CD4-positive, alpha-beta T cell treated with Interleukin-2 at 100 ng/mL for 4 hours (primary cell): Measurements from ENCODE around the gene MIOX.
"Not testable (repeated sequence)": the region's sequence is repeated elsewhere in the genome, so short reads cannot be mapped to it uniquely, and the experiment has no call there.

Source experiments
- DNase-seq: peaks from one replicate; pipeline ENCODE4 v3.0.0-alpha.2; 2020; ENCODE audit warnings: low spot score

MIOX gene

DNA sequence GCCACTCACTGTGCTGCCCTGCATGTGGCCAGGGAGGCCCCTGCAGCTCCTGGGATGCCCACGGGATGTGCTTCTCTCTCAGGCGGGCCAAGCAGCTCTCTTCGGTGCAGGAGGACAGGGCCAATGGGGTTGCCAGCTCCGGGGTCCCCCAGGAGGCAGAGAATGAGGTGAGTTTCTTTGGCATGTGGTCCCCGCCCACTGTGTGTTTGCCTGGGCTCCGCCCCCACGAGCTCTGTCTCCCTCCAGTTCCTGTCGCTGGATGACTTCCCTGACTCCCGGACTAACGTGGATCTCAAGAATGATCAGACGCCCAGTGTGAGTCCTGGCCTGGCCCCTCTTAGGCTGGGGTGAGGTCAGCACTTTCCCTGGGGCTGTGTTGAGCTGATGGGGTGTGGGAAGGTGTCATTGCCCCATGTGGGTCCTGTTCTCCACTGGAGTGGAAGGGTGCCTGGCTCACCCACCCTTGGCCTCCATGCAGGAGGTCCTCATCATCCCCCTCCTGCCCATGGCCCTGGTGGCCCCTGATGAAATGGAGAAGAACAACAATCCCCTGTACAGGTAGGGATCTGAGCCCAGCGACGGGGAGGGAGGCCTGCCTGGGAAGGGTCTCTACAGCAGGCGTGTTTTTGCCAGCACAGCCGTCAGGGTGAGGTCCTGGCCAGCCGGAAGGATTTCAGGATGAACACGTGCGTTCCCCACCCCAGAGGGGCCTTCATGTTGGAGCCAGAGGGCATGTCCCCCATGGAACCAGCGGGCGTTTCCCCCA lies 31.0 kb downstream of the MIOX start:
- DNase-seq: no peak

DNA sequence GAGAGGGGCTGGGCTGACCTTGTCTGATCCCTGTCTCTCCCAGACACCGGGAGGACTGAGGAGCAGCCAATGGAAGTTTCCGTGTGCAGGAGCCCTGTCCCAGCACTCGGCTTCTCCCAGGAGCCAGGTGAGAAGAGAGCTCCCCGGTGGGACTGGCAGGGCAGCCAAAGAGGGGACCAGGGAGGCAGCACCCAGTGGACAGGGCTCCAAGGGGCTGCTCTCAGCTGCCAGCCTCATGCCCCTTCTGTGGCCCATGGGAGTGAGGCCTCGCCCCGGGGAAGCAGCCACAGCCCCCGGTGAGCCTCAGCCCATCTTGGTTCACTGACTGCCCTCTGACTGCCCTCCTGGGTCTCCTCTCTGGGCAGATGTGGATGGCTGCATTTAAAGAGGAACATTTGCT lies 31.9 kb downstream of the MIOX start:
- DNase-seq: no peak

DNA sequence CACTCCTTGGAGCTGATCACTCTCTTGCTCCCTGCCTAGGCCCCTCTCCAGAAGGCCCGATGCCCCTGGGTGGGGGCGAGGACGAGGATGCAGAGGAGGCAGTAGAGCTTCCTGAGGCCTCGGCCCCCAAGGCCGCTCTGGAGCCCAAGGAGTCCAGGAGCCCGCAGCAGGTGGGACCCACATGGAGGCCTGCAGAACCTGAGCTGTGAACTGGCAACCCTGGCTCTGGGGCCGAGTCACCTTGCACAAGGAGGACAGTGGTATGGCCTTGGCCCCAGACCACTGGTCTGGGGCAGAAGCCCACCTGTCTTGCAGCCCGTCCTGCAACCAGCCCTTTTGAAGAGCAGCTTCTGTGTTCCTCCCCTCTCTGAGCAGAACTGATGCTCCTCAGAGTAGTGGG lies 32.5 kb downstream of the MIOX start:
- DNase-seq: no peak

DNA sequence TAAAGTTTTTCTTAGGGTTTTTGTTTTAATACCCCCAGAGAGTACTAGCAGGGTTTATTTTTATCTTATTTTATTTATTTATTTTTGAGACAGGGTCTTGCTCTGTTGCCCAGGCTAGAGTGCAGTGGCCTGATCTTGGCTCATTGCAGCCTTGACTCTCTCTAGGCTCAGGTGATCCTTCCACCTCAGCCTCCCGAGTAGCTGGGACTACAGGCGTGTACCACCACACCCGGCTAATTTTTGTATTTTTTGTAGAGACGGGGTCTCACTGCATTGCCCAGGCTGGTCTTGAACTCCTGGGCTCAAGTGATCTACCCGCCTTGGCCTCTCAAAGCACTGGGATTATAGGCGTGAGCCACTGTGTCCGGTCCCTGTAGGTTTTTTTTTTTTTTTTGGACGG lies 33.5 kb downstream of the MIOX start:
- DNase-seq: not testable (repeated sequence)

DNA sequence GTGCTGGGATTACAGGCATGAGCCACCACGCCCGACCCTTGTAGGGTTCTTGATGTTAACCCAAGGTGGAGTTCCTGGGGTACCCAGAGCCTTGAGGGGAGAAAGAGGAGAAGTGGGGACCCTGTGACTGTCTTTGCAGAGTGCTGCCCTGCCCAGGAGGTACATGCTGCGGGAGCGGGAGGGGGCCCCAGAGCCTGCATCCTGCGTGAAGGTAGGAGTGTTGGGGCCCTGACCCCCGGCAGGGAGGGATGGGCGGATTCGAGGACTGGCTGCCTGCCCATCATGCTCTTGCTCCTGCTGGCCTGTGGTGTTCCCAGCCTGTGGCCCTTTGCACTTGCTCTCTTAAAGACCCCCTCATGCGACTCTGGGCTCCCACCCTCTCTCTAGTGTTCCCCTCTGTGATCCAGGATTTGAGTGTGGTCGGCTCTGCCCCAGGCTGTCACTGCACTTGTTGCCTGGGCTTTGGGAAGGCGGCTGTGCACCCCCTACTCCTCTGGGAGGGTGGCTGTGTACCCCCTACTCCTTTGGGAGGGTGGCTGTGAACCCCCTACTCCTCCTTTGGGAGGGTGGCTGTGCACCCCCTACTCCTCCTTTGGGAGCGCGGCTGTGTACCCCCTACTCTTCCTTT lies 34.3 kb downstream of the MIOX start:
- DNase-seq: no peak

DNA sequence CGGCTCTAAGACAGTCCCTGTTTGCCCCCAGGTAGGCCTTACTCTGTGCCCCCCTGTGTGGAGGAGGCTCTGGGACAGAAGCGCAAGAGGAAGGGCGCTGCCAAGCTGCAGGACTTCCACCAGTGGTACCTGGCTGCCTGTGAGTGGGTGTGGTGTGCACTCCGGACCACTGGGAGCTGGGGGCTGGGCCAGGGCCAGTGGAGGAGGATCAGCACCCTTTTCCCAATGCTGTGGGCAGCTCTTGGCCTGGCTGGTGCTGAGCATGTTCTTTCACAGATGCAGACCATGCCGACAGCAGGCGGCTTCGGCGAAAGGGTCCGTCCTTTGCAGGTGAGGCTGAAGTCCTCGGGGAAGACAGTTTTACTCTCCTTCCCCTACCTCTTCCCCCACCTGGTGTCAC lies 35.1 kb downstream of the MIOX start:
- no peak for DNase-seq

DNA sequence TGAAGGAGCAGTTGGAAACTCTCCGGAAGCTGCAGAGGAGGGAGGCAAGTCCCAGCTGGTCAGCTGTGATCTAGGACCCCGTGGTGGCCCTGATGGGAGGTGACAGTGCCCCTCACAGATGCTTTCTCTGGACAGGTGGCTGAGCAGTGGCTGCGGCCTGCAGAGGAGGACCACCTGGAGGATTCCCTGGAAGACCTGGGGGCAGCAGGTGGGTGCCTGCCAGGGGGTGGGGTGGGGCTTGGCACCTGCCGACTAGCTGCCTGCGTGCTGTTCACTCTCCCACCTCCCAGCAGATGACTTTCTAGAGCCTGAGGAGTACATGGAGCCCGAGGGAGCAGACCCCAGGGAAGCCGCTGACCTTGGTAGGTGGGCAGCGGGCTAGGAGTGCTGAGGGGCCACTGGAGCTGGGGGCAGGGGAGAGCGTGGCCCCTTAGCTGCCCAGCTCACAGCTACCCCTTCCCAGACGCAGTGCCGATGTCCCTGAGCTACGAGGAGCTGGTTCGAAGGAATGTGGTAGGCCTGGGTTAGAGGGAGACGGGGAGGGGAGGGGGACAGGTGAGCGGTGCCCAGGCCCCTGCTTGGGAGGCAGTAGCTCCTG lies 35.6 kb downstream of the MIOX start:
- DNase-seq: no peak

DNA sequence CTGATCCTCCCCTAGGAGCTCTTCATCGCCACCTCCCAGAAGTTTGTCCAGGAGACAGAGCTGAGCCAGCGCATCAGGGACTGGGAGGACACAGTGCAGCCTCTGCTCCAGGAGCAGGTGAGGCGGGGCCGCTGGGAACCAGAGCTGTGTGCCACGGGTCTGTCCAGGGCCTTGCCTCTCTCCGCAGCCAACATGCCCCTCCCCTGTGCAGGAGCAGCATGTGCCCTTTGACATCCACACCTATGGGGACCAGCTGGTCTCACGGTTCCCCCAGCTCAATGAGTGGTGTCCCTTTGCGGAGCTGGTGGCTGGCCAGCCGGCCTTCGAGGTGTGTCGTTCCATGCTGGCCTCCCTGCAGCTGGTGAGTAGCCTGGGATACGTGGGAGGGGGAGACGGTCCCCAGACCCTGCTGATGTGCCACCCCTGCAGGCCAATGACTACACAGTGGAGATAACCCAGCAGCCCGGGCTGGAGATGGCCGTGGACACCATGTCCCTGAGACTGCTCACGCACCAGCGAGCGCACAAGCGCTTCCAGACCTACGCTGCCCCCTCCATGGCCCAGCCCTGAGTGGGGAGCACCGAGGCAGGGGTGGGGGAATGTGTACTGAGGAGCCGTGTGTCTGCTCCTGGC lies 36.3 kb downstream of the MIOX start:
- no peak for DNase-seq

DNA sequence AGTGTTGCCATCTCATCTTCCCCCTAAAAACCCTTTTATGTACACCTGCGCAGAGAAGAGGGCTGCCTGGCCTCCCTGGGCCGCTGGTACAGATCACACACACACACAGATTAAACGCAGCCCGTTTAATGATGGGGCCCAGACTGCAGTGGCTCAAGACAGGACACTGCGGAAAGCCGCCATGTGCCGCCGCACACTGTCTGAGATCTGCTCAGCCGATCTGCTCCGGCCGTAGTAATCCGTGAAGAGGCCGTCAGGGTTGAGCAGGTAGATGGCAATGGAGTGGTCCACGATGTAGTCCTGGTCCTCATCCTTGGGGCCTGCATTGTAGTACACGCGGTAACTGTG lies 36.8 kb downstream of the MIOX start:
- DNase-seq: no peak

DNA sequence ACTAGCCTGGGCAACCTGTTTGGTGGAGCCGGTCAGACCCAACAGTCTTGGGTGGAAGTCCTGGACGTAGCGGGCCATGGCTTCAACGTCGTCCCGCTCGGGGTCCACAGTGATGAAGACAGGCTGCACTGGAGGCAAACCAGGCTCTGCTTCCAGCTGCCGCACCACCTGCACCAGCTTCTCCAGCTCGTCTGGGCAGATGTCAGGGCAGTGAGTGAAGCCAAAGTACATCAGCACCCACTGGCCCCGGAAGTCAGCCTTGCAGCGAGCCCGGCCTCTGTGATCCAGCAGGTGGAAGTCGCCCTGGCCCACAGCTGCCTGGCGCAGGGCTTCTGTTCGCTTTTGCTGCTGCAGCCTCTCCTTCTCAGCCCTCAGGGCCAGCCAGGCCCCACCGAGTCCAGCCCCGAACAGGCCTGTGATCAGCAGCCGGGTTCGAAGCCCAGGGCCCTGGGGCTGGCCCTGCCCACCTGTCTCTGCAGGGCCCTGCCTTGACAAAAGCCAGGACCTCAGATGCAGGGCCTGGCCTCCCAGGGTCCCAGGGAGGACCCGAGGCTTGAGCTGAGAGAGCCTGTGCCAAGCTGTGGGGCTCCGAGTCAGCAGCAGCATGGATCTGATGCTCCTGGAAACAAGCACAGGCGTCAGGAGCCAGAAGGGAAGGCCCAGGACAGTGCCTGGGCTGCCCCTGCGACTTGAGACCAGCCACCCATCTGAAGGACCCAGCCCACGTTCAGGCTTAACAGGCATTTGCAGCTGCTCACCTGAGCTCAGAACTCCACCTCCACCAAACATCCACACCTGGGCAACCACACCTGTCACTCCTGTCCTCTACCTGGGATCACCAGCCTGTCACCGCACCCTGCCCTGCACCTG lies 37.4 kb downstream of the MIOX start:
- no peak for DNase-seq

DNA sequence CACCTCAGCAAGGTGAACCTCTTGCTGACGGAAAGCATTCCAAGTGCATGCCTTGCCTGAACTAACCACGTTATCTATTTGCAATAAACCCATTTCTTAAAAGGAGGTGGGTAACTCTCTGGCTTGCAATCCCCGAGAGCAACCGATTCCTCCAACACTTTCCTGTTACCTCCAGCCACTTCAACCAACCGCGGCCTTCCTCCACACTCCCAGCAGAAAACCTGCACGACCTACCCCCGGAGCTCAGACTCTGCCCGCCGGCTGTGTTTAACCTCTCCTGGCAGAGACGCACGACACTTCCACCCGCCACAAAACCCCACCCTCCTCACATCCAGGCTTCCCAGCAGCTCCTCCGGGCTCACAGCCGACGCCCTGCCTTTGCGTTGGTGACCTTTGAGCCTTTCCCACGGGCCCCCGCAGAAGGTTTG lies 38.0 kb downstream of the MIOX start:
- no peak for DNase-seq

DNA sequence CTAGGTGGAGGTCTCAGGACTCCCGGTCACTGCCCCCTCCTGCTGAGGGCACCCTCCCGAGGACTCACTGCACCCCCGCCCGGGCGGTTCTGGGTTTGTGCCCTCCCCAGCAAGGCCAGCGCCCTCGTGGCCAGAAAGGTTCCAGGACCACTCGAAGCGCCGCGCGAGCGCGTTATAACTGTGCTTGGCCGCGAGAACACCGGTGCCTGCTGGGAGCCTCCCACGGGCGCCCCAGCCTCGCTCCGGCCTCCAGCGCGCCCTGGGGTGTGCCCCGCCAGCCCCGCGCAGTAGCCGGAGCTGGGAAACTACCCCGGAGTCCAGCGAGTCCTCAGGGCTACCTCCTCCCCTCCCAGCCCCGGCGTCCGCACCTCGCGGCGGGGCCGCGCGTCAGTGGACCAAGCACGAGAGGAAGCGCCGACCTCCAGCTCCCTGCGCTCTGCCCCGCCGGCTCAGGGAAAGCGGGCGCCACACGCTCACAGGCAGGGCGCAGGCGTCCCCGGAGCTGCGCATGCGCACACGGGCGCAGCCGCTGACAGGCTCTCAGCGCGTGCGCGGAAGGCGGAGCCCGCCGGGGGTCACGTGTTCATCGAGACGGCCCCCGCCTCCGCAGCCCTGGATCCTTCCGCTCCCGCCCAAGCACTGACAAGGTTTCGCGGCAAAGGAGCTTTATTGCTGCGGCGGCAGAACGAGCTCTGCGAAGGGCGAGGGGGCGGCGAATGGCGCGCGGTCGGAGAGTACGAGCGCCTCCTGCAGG lies 38.6 kb downstream of the MIOX start, which contains the start of gene SCO2:
TSS of gene SCO2 (minus strand) at position 495 of the 754 bp plus-strand sequence. CDS start 1,187 bp downstream, outside the sequence.
- DNase-seq: peak; percentile 98

DNA sequence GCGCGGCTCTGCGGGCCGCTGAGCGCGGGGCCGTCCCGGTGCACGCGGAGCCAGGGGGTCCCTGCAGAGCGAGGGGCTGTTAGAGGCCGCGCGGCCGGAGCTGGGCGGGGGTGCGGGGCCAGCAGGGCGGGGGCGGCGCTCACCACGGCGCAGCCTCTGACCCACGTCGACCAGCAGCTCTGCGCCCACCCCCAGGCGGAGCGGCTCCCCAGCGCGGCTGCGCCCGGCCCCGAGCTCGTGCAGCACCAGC lies 39.1 kb downstream of the MIOX start:
- DNase-seq: no peak

DNA sequence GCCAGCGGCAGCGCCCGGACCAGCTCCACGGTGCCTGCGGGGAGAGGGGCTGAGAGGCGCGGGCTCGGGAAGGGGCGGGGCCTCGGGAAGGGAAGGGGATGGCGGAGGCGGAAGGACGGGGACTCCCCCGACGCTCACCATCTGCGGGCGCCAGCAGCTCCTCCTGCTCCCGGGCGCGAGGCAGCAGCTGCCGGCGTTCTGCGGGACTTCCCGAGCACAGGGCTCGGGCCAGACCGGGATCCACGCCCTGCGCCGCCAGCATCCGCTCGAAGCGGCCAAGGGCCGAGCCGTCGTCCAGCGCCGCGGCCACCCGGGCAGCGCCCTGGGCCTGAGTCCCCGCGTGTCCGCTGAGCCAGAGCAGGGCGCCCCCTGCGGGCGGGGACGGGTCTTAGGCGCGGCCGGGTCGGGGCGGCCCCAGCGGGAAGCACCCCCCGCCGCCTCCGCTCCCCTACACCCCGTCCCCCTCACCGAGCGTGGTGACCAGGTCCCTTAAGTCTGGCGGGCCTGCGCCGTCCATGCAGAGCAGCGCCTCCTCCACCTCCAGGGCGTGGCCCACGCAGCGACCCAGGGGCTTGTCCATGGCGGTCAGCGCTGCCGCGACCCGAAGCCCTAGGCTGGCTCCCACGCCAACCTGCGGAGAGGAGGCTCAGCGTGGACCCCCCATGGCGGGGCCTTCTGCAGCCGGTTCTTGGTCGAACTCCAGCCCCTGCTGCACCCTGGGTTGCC lies 39.6 kb downstream of the MIOX start:
- peak; percentile 85 for DNase-seq

DNA sequence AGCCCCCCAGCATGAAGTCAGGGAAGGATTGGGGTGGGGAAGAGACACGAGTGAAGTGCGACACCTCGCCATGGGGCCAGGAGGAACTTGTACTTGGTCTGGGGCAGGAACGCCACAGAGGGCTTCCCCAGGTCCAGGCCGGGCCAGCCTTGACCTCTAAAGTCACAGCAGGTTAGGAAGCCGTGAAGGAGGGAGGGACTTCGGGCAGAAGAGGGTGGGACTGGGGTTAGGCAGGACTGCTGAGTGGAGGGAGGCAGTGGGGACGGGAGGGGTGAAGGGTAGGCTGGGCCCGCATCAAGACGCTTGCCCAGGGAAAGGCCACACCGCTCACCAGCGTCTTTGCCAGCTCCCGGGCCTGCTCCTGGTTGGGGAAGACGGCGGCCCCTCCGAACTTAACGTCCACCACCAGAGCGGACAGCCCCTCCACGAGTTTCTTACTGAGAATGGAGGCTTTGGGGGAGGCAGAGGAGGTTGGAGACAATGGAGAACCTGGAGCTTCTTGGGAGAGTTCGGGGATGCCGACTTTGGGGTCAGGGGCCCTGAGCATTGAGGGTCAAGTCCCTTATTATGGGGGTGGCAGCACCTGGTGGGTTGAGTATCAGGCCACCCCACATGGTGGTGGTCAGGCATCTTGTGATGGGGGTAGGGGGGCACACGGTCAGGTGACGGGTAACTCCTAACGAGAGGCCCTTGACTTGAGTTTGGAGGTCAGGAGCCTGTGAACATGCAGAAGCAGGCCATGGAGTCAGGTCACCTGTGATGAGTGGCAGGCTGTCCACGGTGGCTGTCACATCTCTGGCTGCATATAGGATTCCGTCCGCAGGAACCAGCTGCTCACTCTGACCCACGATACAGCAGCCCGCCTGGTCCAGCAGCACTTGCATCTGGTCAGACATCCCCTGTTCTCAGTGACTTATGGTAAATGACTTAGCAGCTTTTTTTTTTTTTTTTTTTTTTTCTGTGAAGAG lies 40.5 kb downstream of the MIOX start:
- DNase-seq: peak; percentile 48

DNA sequence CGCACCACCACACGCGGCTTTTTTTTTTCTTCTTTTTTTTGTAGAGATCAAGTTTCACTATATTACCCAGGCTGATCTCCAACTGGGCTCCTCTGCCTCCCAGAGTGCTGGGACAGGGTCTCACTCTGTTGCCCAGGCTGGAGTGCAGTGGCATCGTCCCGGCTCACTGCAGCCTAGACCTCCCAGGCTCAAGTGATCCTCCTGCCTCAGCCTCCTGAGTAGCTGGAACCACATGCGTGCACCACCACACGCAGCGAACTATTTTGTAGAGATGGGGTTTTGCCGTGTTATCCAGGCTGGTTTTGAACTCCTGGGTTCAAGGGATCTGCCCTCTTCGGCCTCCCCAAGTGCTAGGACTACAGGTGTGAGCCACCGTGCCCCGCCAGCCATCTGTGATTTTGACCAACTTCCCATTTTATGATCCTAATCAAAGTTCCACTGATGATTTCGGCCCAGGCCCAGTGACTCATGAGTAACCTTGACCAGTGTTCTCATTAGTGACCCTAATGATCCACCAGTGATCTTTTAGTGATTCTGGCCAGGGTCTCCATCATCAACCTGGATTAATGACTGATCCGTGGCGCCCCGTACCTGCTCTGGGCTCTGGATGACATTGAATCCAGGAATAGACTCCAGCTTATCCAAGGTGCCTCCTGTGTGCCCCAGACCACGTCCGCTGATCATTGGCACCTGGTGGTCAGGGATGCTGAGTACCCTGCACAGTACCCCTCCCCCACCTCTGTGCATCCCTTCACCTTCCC lies 41.4 kb downstream of the MIOX start:
- DNase-seq: no peak

DNA sequence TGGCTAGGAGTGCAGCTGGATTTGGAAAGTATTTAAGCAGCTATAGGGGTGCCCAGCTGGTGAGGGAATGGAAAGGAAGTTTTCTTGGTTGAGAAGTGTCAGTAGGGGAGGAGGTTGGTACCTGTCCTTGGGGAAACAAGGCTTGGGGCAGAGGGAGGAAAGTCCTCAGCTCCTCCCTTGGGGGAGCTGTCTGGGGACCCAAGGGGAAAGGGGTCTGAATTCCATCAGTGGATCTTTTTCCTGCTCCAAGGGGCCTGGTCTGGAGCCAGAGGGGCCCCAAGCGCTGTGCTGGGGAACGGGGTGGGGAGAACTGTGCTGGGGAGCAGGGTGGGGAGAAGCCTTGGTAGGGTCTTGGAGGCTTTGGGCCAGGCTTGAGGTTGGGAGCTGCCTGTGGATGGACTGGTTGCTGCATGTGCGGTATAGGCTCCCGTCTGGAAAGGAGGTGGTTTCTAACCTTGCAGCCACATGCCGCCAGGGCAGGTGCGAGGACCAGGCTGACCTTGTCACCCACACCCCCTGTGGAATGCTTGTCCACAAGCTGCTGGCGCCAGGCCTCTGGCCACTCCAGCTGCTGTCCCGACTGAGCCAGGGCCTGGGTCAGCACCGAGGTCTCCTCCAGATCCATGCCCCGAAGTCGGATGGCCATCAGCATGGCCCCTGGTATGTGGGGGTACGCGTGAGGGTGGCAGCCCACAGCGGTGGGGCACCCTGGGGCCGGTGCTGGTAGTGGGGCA lies 42.2 kb downstream of the MIOX start:
- DNase-seq: no peak

DNA sequence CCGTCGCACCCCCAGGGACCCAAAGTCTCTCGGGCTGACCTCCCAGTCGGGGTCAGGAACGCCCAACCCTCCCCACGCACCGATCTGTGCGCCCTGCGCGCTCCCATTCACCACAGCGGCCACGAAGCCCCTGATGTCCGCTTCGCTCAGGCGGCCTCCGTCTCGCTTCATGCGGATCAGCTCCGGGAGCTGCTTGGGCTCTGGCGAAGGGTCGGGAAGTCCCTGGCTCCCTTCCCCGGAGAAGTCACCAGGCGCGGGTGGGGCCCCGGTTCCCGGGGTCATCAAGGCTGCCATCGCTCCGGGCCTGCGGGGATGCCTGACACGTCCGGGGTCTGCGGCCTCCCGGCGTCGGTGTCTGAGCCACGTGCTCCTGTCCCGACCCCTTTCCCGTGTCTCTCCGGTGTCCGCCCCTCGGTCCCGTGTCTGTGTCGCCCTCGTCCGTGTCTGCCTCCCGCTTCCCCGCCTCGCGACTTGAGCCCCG lies 42.8 kb downstream of the MIOX start:
- DNase-seq: no peak
